Colonic mucosa (tissue), 4 donors: ENCODE data around the gene MYD88. TPM values are rescaled to one million over a fixed set of nuclear protein-coding genes. Genes with fewer than 3 reads are reported as not detected.
A peak's percentile ranks its signal among the peaks of the same experiment; 100 is the strongest.
"Not testable (repeated sequence)": the region's sequence is repeated elsewhere in the genome, so short reads cannot be mapped to it uniquely, and the experiment has no call there.

Experiments
- DNase-seq: peaks from one replicate; pipeline ENCODE4 v3.0.0-alpha.2; 2020
- H3K27ac ChIP-seq: fragments of 200-600 bp; one replicate; pipeline ENCODE4 v1.8.0; 2021
- H3K27me3 ChIP-seq: fragments of 200-600 bp; one replicate; pipeline ENCODE4 v1.8.0; 2021
- H3K36me3 ChIP-seq: fragments of 200-600 bp; one replicate; pipeline ENCODE4 v1.8.0; 2021
- H3K4me1 ChIP-seq: fragments of 200-600 bp; one replicate; pipeline ENCODE4 v1.8.0; 2021; ENCODE audit warnings: mild to moderate bottlenecking
- H3K4me3 ChIP-seq: fragments of 200-600 bp; one replicate; pipeline ENCODE4 v1.8.0; 2021
- H3K9ac ChIP-seq, 2 donors: one replicate each; pipeline ENCODE4 v1.7.0; 2013; ENCODE audit warnings: control low read depth in 2 of 2, low read depth in 2 of 2, low read length in 2 of 2
- H3K9me3 ChIP-seq: fragments of 200-600 bp; one replicate; pipeline ENCODE4 v1.8.0; 2021
- CTCF ChIP-seq: fragments of 200-600 bp; IDR thresholded peaks from one replicate; pipeline ENCODE4 v1.8.0; 2022; ENCODE audit warnings: antibody characterized with exemption, mild to moderate bottlenecking
- intact Hi-C: fragments of 100-400 bp; cut with DNase I; formaldehyde crosslinking; loops from one replicate; pipeline ENCODE4 v1.14.1; 2022
- total RNA-seq, 2 donors: library from RNA; stranded (reverse); fragmentation: NEBNext Ultra II Directional in 1 of 2; extraction: Animal tissue kit (Norgen Biotek cat#: 25700) in 1 of 2; gene quantifications; one replicate each; pipeline ENCODE4 v1.2.1, GENCODE V29; 2021
- donor health status: healthy.
- donor health status: DM: no; HTN: no; CAD: no.
- donor health status: DM: no; HTN: no; CAD: no.

Gene MYD88
- total RNA-seq, 2 donors from 2014 or later: 69.5 to 70.4 TPM

- H3K9ac ChIP-seq: no peak overlapping the region
- H3K9me3 ChIP-seq: no peaks in the 10 kb centered on the region
- intact Hi-C loops: no loop called here
- no peak for DNase-seq
- H3K4me1 ChIP-seq: no peaks in the 10 kb centered on the region
- no peak for TF ChIP-seq CTCF
- no peak overlapping the region for H3K27ac ChIP-seq
- H3K27me3 ChIP-seq: no peaks in the 10 kb centered on the region
- no peak overlapping the region for H3K4me3 ChIP-seq
- no peaks in the 10 kb centered on the region for H3K36me3 ChIP-seq
These were observed 17.4 kb downstream of the MYD88 start for GRCh38 chr3:38155825-38156224.

GRCh38 chr3:38157117-38157516 lies 18.7 kb downstream of the MYD88 start:
- H3K4me3 ChIP-seq: no peak overlapping the region
- no peak for DNase-seq
- no peaks in the 10 kb centered on the region for H3K4me1 ChIP-seq
- no peak for TF ChIP-seq CTCF
- no peak overlapping the region for H3K9ac ChIP-seq
- H3K36me3 ChIP-seq: no peaks in the 10 kb centered on the region
- intact Hi-C loops: no loop called here
- H3K9me3 ChIP-seq: no peaks in the 10 kb centered on the region
- no peaks in the 10 kb centered on the region for H3K27me3 ChIP-seq
- no peak overlapping the region for H3K27ac ChIP-seq

- intact Hi-C loops: no loop called here
- no peak overlapping the region for H3K4me3 ChIP-seq
- no peaks in the 10 kb centered on the region for H3K27me3 ChIP-seq
- no peaks in the 10 kb centered on the region for H3K4me1 ChIP-seq
- TF ChIP-seq CTCF: no peak
- no peak overlapping the region for H3K9ac ChIP-seq
- H3K36me3 ChIP-seq: no peaks in the 10 kb centered on the region
- no peaks in the 10 kb centered on the region for H3K9me3 ChIP-seq
- H3K27ac ChIP-seq: no peak overlapping the region
- no peak for DNase-seq
These were observed 19.1 kb downstream of the MYD88 start for GRCh38 chr3:38157595-38157994.

GRCh38 chr3:38158472-38158871 lies 20.0 kb downstream of the MYD88 start:
- Histone ChIP-seq H3K9me3 (no peaks in the 10 kb centered on the region), H3K27ac (no peak overlapping the region), H3K4me3 (no peak overlapping the region), H3K9ac (no peak overlapping the region), H3K27me3 (no peaks in the 10 kb centered on the region), H3K36me3 (no peaks in the 10 kb centered on the region), H3K4me1 (no peaks in the 10 kb centered on the region)
- no peak for DNase-seq
- intact Hi-C loops: no loop called here
- TF ChIP-seq CTCF: no peak

GRCh38 chr3:38160704-38161103 lies 22.2 kb downstream of the MYD88 start:
- H3K9me3 ChIP-seq, H3K36me3 ChIP-seq, intact Hi-C loops, DNase-seq, H3K4me3 ChIP-seq, H3K27me3 ChIP-seq, H3K4me1 ChIP-seq, H3K27ac ChIP-seq, H3K9ac ChIP-seq: not testable (repeated sequence)

- Histone ChIP-seq H3K9ac (no peak overlapping the region), H3K27ac (no peak overlapping the region), H3K27me3 (no peaks in the 10 kb centered on the region), H3K4me3 (no peak overlapping the region), H3K36me3 (no peaks in the 10 kb centered on the region), H3K9me3 (no peaks in the 10 kb centered on the region), H3K4me1 (no peaks in the 10 kb centered on the region)
- no peak for DNase-seq
- intact Hi-C loops: no loop called here
- TF ChIP-seq CTCF: peak; percentile 14
These were observed 24.8 kb downstream of the MYD88 start for GRCh38 chr3:38163117-38163840.
